HEK293T (cell line): ENCODE results near the gene STK39.

Source experiments
- BHLHE40 ChIP-seq: fragments of 450-650 bp; IDR thresholded peaks from 2 replicates; pipeline ENCODE4 v1.6.1; 2016; ENCODE audit warnings: mild to moderate bottlenecking, moderate library complexity, borderline replicate concordance
- ELF4 ChIP-seq: fragments of 450-650 bp; IDR thresholded peaks from 2 replicates; pipeline ENCODE4 v1.6.1; 2017; ENCODE audit warnings: antibody characterized with exemption
- FOXM1 ChIP-seq: fragments of 450-650 bp; IDR thresholded peaks from 2 replicates; pipeline ENCODE4 v1.6.1; 2017; ENCODE audit warnings: mild to moderate bottlenecking, borderline replicate concordance
- L3MBTL2 ChIP-seq: fragments of 450-650 bp; conservative IDR thresholded peaks from 2 replicates; pipeline ENCODE4 v1.6.1; 2016; ENCODE audit warnings: mild to moderate bottlenecking
- SP1 ChIP-seq: fragments of 450-650 bp; IDR thresholded peaks from 2 replicates; pipeline ENCODE4 v1.6.1; 2017
- SUZ12 ChIP-seq: fragments of 450-650 bp; IDR thresholded peaks from 2 replicates; pipeline ENCODE4 v1.6.1; 2016; ENCODE audit warnings: mild to moderate bottlenecking

GRCh38 chr2:168239281-168239680, 8.1 kb downstream of the STK39 start:
- no peak for TF ChIP-seq ELF4
- TF ChIP-seq SUZ12 = no peak
- no peak for TF ChIP-seq BHLHE40
- TF ChIP-seq SP1 = no peak
- no peak for TF ChIP-seq L3MBTL2
- TF ChIP-seq FOXM1 = no peak
